ENCODE measurements around the gene SOST.

- TF ChIP-seq POLR2AphosphoS5 (IDR thresholded peaks at IDR 0.05; ENCODE audit: low read depth, low read length) (no peak), TAF1 (IDR thresholded peaks at IDR 0.05; ENCODE audit: low read depth, low read length) (no peak), POLR2A (IDR thresholded peaks at IDR 0.05; ENCODE audit: low read depth, low read length) (no peak), PAX5 (IDR thresholded peaks at IDR 0.05; ENCODE audit: insufficient read depth, low read length, severe bottlenecking) (no peak)
Observed at GRCh38 chr17:43714465-43715149, 44.0 kb downstream of the SOST start.

All from GM12891 (cell line).